A549 (cell line): ENCODE data around the gene AKAP6. TPM values are rescaled to one million over a fixed set of nuclear protein-coding genes. Genes with fewer than 3 reads are reported as not detected.

Experiments
- ATAC-seq, 2 experiments: fragments of 200-7000 bp in 1 of 2; fragments of >200 bp in 1 of 2; cut with Nextera tagmentation in 1 of 2; cut with Tn5 transposase in 1 of 2; 3 replicates each; pipeline versions ENCODE4 v1.8.0 to v1.9.1; 2018 to 2020; ENCODE audit warnings: mild to moderate bottlenecking in 1 of 2, moderate library complexity in 1 of 2
- CTCF ChIA-PET: fragments of 300-600 bp; sonication (Branson Sonifier 250); formaldehyde crosslinking; extraction: SDS; loops from one replicate; lab custom pipeline; 2021; ENCODE audit warnings: antibody characterized with exemption, inconsistent platforms; lab: Yijun Ruan, JAX
- POLR2A ChIA-PET: fragments of 350-600 bp; formaldehyde crosslinking; extraction: SDS; loops from one replicate; lab custom pipeline; 2021; ENCODE audit warnings: antibody characterized with exemption, inconsistent platforms; lab: Yijun Ruan, JAX
- DNase-seq, 2 experiments: peaks; one replicate each; pipeline versions ENCODE4 v3.0.0 to v3.0.0-alpha.2; 2011 to 2016; ENCODE audit warnings: low read depth in 1 of 2, low spot score in 1 of 2
- FAIRE-seq: peaks from 2 replicates; lab custom pipeline; 2011; peaks lifted over from hg19 to GRCh38; lab: Jason Lieb, UNC
- H3K27ac ChIP-seq, 2 experiments: fragments of >200 bp; sonication (Bioruptor Twin); formaldehyde crosslinking; 3 replicates each; pipeline ENCODE4 v1.5.1; 2016 to 2017
- H3K4me1 ChIP-seq: fragments of >200 bp; sonication (Bioruptor Twin); formaldehyde crosslinking; 3 replicates; pipeline ENCODE4 v1.6.1; 2016
- H3K4me2 ChIP-seq: fragments of >200 bp; sonication (Bioruptor Twin); formaldehyde crosslinking; 3 replicates; pipeline ENCODE4 v1.6.1; 2016
- H3K4me3 ChIP-seq: fragments of >200 bp; sonication (Bioruptor Twin); formaldehyde crosslinking; 3 replicates; pipeline ENCODE4 v1.5.1; 2016
- H3K9me3 ChIP-seq: fragments of >200 bp; sonication (Bioruptor Twin); formaldehyde crosslinking; 3 replicates; pipeline ENCODE4 v1.6.1; 2016
- CBX2 ChIP-seq: fragments of 200-600 bp; sonication (generic); IDR thresholded peaks from 2 replicates; pipeline ENCODE4 v1.6.1; 2016; ENCODE audit warnings: low read depth, mild to moderate bottlenecking, borderline replicate concordance
- CBX8 ChIP-seq: fragments of 200-600 bp; sonication (generic); IDR thresholded peaks from 2 replicates; pipeline ENCODE4 v1.6.1; 2016
- E2F6 ChIP-seq: IDR thresholded peaks from 2 replicates; pipeline ENCODE4 v1.6.1; 2012; ENCODE audit warnings: low read depth, borderline replicate concordance
- FOSB ChIP-seq: fragments of 250-450 bp; sonication (Bioruptor Pico); IDR thresholded peaks from 2 replicates; pipeline ENCODE4 v1.5.0; 2020; ENCODE audit warnings: mild to moderate bottlenecking, moderate library complexity
- FOSL2 ChIP-seq, 2 experiments: fragments of 450-650 bp in 1 of 2; fragments of >200 bp in 1 of 2; sonication (Bioruptor Twin) in 1 of 2; formaldehyde crosslinking; IDR thresholded peaks; 2 replicates each; pipeline versions ENCODE4 v1.5.0 to v1.6.1; 2016 to 2020; ENCODE audit warnings: mild to moderate bottlenecking in 1 of 2, moderate library complexity in 1 of 2
- HMGXB4 ChIP-seq: fragments of 250-450 bp; sonication (Bioruptor Pico); IDR thresholded peaks from 2 replicates; pipeline ENCODE4 v1.5.0; 2021; ENCODE audit warnings: mild to moderate bottlenecking, moderate library complexity, borderline replicate concordance
- MAFK ChIP-seq: fragments of 450-650 bp; IDR thresholded peaks from 2 replicates; pipeline ENCODE4 v1.6.1; 2014; ENCODE audit not compliant: partially characterized antibody
- MAZ ChIP-seq: fragments of 150-350 bp; IDR thresholded peaks from 2 replicates; pipeline ENCODE4 v1.6.1; 2014; ENCODE audit warnings: antibody characterized with exemption, low read depth, low read length, borderline replicate concordance
- NPAS2 ChIP-seq: fragments of 250-450 bp; sonication (Bioruptor Pico); IDR thresholded peaks from 2 replicates; pipeline ENCODE4 v1.8.0; 2022; ENCODE audit warnings: mild to moderate bottlenecking, moderate library complexity, borderline replicate concordance
- POLR2AphosphoS2 ChIP-seq: conservative IDR thresholded peaks from 2 replicates; pipeline ENCODE4 v1.6.1; 2012; ENCODE audit warnings: low read length, improper control_type of control experiment, inconsistent platforms
- TP53 ChIP-seq: fragments of 250-450 bp; sonication (Bioruptor Pico); IDR thresholded peaks from 2 replicates; pipeline ENCODE4 v1.5.0; 2021; ENCODE audit warnings: mild to moderate bottlenecking, moderate library complexity
- WGBS: methylation state at CpG from one replicate; pipeline ENCODE4 v1.1.6; 2017; ENCODE audit errors: missing lambda C conversion rate; 5-methylcytosine and 5-hydroxymethylcytosine counted together
- polyA minus RNA-seq: library from RNA; depleted of rRNA, polyadenylated mRNA; stranded (reverse); fragments of >200 nt; gene quantifications from 2 replicates; pipeline ENCODE4 v1.2.3, GENCODE V29; 2011; rRNA and poly(A)+ RNA removed
- polyA plus RNA-seq, 4 experiments: library from polyadenylated mRNA; depleted of rRNA in 3 of 4; stranded (reverse); fragments of >200 nt; fragmentation: RNase III in 1 of 4; extraction: RNeasy Plus Mini Kit Qiagen cat#74134 plus additional on column Dnase treatment in 1 of 4; gene quantifications; 2 replicates in 3 of 4; 3 replicates in 1 of 4; pipeline ENCODE4 v1.2.3, GENCODE V29; 2011 to 2017
- TF ChIP-seq, protein P1 (sequence below): fragments of >200 bp; sonication (Bioruptor Twin); formaldehyde crosslinking; IDR thresholded peaks from 2 replicates; pipeline ENCODE4 v1.6.1; 2016
- TF ChIP-seq, protein P2 (sequence below): fragments of >200 bp; sonication (Bioruptor Twin); formaldehyde crosslinking; IDR thresholded peaks from 3 replicates; pipeline ENCODE4 v1.5.1; 2016
- TF ChIP-seq, protein P3 (sequence below): fragments of 450-650 bp; IDR thresholded peaks from 2 replicates; pipeline ENCODE4 v1.6.1; 2014; ENCODE audit warnings: antibody characterized with exemption
- TF ChIP-seq, protein P4 (sequence below): IDR thresholded peaks from 2 replicates; pipeline ENCODE4 v1.6.1; 2012

Gene AKAP6
- polyA plus RNA-seq (2011; rRNA removed) = 1.6 and 1.9 TPM in 2 replicates
- polyA plus RNA-seq (2012; cell fraction: cytosol; rRNA removed) = 0.22 and 0.29 TPM in 2 replicates
- polyA plus RNA-seq (2012; cell fraction: nucleus; rRNA removed) = 0.21 and 1.00 TPM in 2 replicates
- polyA plus RNA-seq (2017; fragmentation: RNase III; extraction: RNeasy Plus Mini Kit Qiagen cat#74134 plus additional on column Dnase treatment) = 0.22 to 0.37 TPM (median 0.27 TPM) in 3 replicates
- polyA minus RNA-seq = 6.7 and 11.2 TPM in 2 replicates

DNA sequence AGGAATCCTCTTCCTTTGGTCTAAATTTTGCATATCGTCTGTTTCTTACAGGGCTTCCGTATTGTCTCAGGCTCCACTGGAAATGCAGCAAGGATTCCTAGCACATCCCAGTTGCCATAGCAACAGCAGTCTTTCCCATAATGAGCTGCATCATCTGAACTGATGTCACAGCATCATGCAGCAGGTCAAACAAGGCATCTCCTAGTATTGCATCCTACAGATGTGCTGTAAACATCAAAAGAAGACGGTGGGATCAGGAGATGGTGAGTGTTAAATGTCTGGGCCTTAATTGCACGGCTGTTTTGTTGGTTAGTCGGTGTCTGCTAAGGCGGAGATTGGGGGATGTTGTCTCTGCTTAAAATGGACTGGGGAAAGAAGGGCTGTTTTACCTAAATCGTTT is at the start of gene AKAP6:
AKAP6 (plus strand) TSS at position 153 of the 400 bp plus-strand sequence. CDS start 104,196 bp downstream, outside the sequence.
- ATAC-seq = no peak
- POLR2A ChIA-PET = no interaction called here
- H3K27ac ChIP-seq = no peak within 1 kb of the TSS
- FAIRE-seq = no peak
- peaks cover 10% of the 10 kb centered on the region; the same call in 2 of the 3 replicates for H3K4me1 ChIP-seq
- H3K4me3 ChIP-seq = no peak within 1 kb of the TSS
- no peaks in the 10 kb centered on the region for H3K9me3 ChIP-seq
- DNase-seq = no peak
- 83% methylated on average over 7 of the region's 7 CpGs for WGBS
- no peak within 1 kb of the TSS for H3K4me2 ChIP-seq
- CTCF ChIA-PET = interaction anchor here (0.5 to 1.1 kb wide), 2 partner anchors 42 to 402 kb away, joined by 3 to 4 read pairs; no protein-coding TSS in a partner anchor
- TF ChIP-seq FOSB (CRISPR knock-in tag) = no peak
- TF ChIP-seq TP53 (CRISPR knock-in tag) = no peak
- no peak for TF ChIP-seq CBX2
- TF ChIP-seq NPAS2 (CRISPR knock-in tag) = no peak
- TF ChIP-seq, protein P1, sequence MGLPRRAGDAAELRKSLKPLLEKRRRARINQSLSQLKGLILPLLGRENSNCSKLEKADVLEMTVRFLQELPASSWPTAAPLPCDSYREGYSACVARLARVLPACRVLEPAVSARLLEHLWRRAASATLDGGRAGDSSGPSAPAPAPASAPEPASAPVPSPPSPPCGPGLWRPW = no peak
- no peak for TF ChIP-seq E2F6
- no peak for TF ChIP-seq FOSL2 (IDR thresholded peaks at IDR 0.05)
- no peak for TF ChIP-seq FOSL2 (CRISPR knock-in tag; IDR thresholded peaks at IDR 0.05)
- no peak for TF ChIP-seq POLR2AphosphoS2
- TF ChIP-seq MAZ = no peak
- TF ChIP-seq, protein P2, sequence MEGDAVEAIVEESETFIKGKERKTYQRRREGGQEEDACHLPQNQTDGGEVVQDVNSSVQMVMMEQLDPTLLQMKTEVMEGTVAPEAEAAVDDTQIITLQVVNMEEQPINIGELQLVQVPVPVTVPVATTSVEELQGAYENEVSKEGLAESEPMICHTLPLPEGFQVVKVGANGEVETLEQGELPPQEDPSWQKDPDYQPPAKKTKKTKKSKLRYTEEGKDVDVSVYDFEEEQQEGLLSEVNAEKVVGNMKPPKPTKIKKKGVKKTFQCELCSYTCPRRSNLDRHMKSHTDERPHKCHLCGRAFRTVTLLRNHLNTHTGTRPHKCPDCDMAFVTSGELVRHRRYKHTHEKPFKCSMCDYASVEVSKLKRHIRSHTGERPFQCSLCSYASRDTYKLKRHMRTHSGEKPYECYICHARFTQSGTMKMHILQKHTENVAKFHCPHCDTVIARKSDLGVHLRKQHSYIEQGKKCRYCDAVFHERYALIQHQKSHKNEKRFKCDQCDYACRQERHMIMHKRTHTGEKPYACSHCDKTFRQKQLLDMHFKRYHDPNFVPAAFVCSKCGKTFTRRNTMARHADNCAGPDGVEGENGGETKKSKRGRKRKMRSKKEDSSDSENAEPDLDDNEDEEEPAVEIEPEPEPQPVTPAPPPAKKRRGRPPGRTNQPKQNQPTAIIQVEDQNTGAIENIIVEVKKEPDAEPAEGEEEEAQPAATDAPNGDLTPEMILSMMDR = no peak
- no peak for TF ChIP-seq HMGXB4 (CRISPR knock-in tag)
- TF ChIP-seq, protein P3, sequence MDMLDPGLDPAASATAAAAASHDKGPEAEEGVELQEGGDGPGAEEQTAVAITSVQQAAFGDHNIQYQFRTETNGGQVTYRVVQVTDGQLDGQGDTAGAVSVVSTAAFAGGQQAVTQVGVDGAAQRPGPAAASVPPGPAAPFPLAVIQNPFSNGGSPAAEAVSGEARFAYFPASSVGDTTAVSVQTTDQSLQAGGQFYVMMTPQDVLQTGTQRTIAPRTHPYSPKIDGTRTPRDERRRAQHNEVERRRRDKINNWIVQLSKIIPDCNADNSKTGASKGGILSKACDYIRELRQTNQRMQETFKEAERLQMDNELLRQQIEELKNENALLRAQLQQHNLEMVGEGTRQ = no peak
- no peak for TF ChIP-seq CBX8
- TF ChIP-seq, protein P4, sequence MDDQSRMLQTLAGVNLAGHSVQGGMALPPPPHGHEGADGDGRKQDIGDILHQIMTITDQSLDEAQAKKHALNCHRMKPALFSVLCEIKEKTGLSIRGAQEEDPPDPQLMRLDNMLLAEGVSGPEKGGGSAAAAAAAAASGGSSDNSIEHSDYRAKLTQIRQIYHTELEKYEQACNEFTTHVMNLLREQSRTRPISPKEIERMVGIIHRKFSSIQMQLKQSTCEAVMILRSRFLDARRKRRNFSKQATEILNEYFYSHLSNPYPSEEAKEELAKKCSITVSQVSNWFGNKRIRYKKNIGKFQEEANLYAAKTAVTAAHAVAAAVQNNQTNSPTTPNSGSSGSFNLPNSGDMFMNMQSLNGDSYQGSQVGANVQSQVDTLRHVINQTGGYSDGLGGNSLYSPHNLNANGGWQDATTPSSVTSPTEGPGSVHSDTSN = no peak
- no peak for TF ChIP-seq MAFK

GRCh38 chr14:32286602-32287001 is 42.5 kb upstream of the AKAP6 start:
- Histone ChIP-seq H3K4me1 (no peaks in the 10 kb centered on the region), H3K27ac (no peak overlapping the region), H3K4me3 (no peak overlapping the region), H3K4me2 (no peak overlapping the region), H3K9me3 (0 out of 3 replicates have a peak, but pooled peaks cover 2% of the 10 kb centered on the region)
- no peak for FAIRE-seq
- ATAC-seq = no peak
- ChIA-PET POLR2A (no interaction called here), CTCF (no interaction called here)
- 52% methylated on average over 1 of the region's 1 CpG for WGBS
- TF ChIP-seq, protein P4 = no peak
- no peak for DNase-seq
